GM20431 (cell line): ENCODE measurements around the gene HIC1.

Source experiments
- in situ Hi-C: fragments of 300-500 bp; cut with MseI, MboI; formaldehyde crosslinking; loops from one replicate; pipeline ENCODE4 v1.15.0; 2020; ENCODE audit warnings: low sequenced_read_pairs; ENCODE audit not compliant: unreplicated experiment

Gene HIC1

DNA sequence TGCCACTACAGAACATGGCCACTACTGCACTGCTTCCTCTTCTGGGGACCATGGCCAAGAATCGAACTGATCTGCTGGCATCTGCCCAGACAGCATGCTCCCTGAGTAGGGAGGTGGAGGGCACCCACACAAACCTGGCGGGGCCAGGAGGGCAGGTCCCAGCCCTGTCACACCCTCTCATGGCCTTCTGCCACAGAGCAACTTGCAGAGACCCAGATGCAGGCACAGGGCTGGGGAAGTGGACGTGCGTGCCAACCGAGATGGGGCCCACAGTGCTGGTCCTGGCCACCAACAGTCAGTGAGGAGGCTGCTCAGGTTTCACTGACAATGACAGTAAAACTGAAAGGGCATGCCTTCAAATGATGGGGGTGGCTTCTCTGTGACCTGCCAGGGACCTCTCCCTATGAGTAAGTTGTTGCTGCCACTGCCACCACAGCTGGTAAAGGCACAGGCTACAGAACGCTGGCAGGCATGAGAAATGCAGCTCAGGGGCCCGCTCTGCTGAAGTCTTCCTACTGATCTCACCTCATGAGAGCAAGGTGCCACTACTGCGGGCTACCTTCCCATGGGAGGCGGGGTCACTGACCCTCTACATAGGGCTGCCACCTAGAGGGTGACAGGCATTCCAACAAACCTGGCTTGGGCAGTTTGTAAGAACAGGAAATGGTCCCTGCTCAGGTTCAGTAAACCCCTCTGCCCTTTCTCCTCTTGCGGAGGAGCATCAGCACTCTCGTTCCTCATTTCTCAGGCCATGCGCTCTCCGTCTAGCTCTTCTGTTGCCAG lies 15.5 kb downstream of the HIC1 start:
- in situ Hi-C loops = no loop called here

DNA sequence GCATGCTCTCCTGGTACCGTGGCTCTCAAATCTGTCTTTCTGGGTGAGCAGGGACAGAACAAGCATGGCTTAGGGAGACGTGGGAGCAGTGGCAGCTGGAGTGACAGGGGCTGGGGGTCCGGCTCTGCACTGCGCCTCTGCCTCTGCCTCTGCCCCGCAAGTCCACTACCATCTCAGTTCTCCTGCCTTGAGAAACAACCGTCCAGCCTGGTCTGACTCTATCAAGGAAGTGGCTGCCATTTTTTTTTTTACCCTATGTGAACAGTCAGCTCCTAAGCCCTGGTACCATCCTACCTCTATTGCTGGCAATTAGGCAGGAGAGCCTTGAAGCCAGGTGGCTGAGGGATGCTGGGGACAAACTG lies 16.1 kb downstream of the HIC1 start:
- in situ Hi-C loops = no loop called here

DNA sequence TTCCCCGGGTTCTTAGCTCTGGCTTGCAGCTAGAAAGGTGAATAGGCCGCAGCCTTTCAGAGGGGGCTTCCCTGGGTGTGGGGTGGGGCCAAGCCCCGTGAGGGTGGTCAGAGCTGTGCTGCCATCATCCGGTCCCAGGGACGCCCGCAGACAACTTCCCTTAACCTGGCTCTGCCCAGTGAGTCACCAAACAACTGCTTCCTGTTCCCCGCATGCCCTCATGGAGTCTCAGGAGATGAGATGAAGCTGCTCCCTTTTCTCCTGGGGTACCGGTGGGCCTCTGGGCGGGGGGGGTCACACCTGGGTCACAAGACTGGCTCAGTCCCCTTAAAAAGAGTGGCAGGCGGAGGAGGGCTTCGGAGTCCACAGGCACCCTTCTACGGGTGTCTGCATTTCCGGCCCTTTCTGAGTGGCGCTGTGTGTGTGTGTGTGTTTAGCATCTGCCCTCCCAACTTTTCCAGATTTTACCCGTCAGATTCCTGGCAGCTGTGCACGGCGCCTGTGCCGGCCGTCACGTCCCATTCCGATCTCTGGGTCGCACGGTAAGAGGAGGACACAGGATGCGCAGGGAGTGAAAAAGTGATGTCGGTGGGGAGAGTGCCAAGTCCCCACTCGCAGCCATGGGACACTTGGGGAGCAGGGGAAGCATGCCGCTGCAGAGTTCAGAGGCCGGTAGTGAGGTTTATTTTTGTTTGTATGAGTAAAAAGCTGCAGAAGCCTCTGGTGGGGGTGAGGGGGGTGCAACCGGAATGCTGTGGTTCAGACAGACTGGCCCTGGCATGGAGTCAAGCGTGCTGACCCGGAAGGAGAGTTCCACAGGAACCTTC lies 16.8 kb downstream of the HIC1 start:
- in situ Hi-C loops = no loop called here

DNA sequence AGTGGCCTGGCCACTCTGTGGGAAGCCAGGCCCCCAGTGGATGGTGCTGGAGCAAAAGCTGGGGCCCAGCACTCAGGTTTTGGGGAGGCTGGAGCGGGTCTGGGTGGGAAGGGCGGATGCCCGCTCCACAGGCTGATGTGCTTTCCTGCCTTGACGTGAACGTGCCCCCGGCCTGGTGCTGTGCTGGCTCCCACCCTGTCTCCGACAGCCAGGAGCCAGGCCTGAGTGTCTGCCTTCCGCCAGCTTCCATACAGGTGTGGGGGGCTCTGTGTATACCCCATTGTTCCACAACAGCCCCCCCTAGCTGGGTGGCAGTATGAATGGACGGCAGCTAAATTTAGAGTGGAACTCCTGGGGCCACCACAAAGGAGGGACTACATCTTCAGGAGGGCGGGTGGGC lies 20.0 kb downstream of the HIC1 start:
- in situ Hi-C loops = no loop called here

DNA sequence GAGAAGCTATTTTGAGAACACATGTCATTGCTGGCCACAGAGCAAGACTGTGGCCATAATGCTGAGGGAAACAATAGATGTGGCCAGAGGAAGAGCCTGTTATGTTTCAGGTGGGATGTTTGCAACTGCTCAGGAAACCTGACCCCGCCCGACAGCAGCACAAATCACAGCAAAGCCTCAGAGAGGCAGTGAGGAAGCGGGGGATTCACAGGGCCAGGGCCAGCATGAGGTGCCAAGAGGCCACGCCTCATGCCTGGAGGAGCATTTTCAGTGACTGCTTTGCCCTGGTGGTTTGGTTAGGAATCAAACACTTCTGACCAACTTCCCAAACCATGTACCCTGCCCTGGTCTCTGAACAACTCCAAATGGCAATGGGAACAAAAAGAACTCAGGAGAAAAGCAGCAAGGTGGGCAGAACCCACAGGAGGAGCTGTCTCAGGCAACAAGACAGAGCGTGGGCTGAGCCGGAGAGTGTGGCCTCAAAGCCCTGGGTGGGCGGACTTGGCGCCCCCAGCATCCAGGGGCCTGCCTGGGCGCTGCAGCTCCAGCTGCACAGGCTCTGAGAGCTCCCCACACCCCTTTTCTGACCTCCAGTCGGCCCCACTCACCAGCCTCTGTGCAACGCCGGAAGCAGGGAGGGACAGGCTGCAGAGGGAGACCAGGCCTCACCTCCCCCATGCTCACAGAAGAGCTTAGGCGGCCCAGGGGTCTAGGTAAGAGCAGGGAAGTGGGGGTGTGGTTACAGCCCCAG lies 20.6 kb downstream of the HIC1 start:
- in situ Hi-C loops = no loop called here

DNA sequence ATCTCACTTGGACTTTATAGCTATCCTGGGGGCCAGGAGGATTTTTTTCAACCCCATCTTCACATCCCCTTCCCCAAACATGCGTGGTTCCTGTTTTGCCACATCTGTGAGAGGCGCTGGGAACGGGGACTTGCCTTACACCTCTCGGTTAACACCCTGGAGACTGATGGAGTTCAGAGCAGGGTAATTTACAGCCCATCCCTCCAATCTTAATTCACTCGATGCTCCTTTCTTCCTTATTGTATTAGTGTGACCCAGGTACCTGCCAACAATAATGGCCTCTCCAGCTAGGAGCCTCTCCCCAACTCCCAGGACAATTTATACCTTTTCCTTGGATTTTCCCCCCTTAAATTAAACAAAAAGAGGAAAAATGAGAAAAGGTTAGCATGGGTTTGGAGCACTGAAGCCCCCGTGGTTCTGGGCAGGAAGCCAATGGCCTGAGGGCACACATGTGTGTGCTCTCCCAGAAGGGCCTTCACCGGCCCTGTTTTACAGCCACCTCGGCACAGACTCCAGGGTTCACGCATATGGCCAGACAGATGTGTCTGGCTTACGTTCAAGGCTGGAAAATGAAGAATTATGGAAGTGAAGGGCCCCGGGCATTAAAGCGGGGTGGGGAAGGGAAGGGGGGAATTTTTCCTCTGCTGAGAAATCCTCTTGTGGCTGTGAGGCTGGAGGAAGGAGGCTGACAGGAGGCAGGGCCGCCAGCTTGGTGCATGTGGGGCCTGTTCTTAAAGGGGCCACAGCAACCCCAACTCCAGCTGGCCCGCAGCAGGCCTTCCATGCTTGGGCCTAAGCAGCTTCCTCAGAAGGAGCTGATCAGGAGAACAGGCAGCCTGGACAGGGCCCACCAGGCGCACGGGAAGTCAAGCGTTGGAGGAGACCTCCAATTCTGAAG lies 21.4 kb downstream of the HIC1 start:
- in situ Hi-C loops = no loop called here

DNA sequence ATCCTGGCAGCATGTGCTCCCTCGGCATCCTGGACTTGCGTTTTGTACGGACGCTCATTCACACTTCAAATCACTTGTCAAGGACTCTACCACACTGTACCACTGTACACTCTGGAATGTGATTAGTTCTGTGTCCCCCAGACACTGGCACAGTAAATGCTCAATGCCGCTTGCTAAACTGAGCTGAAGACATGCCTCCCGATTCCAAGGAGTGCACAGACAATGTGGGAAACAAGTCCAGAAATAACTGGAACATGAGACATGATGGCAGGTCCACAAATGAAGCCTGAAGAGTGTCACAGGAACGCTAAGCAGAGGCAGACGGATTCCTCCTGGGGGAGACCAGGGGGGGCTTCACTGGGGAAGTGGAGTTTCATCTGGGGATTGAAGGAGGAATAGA lies 22.1 kb downstream of the HIC1 start:
- in situ Hi-C loops = no loop called here

DNA sequence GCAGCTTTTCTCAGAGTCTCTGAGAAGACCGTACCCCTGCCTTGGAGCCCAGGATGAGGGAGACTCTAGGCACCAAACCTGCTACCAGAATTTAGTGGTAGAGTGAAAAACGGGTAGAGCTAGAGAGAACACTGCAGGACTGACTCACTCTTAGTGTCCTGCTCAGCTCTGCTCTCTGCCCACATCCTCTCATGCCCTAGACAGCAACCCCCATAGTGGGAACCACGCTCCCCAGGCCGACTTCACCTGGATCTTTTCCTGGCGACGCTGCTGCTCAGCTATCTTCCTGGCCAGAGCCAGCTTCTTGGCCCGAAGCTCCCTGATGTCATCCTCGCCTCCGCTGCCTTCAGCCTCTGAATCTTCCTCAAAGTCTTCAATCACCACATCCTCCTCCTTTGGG lies 26.7 kb downstream of the HIC1 start:
- in situ Hi-C loops = no loop called here

DNA sequence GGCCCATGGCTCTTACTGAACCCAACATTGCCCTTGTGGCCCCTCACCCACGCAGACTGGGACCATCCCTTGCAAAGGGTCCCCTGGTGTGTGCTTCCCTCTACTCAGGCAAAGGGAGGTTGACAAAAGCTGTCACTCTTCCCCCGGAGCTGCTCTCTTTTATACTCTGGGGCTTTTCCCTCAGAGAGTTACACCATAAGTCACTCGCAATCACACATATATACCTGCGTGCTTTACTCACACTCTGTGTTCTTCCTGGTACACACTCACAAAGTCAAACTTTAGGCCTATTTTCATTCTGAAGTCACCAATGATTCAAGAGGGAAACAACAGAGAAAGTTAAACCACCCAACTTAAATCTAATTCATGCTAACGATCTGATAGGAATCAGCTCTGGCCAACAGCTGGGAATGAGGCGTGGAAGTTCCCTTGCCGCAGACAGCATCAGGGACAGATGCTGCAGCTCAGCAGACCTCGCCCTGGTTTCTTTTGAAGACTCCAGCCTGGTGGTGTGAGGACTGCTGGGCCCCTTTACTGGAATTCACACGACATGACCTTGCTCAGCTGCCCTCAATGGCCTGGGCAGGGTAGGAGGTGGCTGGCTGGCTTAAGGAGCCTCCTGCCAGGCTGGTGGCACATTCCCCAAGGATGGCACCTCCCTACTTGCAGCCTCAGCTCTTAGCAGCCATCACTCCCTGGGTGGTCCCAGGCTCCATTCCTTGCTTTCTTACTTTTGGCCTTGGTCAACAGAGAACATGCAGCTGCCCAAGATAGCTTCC lies 27.3 kb downstream of the HIC1 start:
- in situ Hi-C loops = no loop called here

DNA sequence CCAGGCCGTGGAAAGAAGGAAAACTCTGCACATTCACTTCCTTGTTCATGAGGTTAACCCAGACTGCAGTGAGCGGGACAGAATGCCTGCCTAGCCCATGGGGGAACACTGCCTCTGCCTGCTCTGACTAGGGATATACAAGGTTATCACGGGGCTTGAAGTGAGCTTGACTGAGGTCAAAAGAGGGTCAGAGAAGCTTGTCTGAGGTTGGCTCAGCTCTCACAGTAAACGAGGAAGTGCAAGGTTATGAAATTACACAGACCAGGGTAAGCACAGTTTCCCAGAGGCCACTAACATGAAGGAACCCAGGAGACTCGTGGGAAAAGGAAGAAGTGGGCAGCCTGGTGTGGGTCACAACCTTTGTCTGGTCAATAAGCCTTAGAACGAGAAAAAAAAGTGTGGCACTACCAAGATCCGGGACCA lies 28.7 kb downstream of the HIC1 start:
- in situ Hi-C loops = no loop called here

DNA sequence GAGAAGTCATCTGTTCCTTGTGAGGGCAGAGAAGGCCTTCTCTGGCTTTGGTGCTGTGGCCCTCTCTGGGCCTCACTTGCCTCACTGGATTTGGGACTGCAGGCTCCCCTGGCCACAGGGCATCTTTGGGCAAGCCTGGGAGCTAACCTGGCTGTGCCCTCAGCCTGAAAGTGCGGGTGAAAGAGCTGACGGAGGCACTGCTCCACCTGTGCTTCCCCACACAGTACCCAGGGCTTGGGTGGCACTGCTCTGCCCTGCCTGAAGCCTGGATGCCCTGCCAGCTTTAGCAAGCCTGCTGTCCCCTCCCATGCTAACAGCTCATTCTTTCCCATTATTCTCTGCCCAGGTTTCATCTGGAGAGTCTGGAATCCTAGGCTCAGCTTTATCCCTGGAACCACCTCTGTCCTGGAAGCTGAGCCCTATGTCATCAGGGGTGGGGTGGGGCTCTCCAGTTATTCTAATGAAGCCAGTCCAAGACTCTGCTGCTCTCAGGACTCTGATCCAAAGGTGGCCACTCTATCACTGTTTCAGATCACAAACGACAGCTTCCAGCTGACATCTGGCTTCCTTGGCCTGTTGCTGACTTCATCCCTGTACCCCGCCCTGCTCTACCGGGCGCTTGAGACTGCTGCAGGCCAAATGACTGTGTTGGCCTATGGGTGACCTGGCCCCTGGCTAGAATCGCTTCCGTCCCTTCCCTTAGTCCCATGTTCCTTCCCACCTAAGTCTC lies 29.3 kb downstream of the HIC1 start:
- in situ Hi-C loops = no loop called here

DNA sequence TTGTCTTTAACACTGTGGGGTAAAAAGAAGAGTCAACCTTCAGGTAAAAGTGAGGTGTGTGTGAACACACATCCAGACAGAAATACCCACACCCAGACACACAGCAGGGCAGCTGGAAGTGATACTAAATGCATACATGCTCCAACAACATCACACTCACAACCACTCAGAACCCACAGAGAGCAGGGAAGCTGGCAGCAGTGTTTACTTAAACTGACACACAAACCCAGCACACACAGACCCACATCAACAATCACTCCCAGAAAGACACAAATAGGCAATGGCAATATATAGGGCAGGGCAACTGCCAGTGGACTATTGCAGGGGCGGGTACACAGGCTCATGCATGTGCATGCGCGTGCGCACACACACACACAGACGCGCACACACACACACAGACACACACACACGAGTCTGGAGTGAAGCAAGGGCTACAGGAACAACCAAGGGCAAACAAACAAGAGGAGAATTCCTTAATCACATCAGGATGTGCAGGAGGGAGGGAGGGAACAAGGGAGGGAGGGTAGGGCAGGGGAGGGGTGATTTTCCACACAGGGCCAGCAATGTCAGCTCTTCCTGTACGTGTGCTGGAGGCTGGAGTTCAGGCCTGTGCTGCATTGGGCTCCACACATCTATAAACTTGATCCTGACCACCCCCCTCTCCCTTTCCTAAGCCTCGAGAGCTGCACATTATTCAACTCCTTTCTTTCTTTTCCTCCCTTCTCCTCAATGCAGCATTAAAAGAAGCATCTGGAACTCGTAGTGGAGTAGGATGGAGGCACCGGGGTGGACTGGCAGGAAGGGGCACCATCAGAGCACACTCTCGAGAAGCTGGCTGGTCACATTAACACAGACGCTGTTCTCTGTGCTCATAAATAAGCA lies 30.1 kb downstream of the HIC1 start:
- in situ Hi-C loops = no loop called here

DNA sequence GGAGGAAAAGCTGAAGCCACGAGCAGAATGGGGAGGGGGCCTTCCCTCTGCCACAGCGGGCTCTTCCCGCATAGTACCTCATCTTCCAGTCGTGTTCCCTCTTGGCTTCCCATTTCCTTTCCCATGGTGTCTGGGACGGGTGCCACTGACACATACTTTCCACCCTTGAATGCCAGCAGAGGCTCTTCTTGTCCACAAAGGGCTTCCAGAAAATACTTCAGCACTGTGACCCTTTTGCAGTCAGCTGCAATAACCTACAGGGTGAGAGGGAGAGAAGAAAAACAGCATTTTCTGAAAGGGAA lies 30.7 kb downstream of the HIC1 start:
- in situ Hi-C loops = no loop called here

DNA sequence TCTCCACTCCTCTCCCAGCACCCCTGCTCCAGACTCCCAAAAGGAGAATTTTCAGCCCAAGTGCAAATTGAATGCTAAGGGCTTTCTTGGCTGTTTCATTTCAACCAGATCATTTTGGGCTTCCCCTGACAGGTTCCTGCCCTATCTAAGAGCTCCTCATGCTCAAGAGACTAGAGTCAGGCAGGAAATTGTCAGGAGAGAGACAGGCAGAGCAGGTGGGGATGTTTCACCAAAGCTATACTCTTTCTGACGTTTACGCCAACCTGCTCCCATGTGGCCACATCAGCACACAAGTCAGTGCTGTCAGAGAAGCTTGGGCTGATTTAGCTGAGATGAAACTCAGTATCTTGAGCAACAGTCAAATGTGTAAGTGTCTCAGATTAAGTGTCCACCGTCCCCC lies 31.4 kb downstream of the HIC1 start:
- in situ Hi-C loops = no loop called here

DNA sequence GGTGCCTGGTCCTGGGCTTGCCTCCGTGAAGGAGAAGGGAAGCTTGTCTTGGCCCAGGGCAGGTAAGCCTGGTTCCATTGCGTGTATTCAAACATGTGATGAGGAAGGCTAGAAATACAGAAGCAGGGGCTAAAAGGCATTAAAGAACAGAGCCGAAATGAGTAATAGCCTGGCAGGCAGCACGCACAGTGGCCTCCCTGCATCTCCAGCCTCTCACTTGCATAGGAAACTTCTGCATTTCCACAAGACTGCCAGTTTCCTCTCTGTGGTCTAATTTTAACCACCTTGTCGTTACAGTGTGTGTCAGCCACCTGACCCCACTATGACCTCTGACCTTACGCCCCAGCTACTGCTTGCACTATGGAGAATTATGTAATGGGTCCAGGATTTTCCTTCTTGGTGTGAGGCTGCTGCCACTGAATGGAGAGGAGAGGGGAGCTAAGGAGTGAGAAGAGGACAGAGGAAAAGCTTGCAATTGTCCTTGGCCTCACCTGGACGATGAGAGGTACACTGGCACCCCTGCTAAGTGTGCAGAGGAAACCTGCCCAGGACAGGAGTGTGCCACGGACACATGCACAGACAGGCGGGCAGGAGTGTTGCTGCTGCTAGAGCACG lies 32.8 kb downstream of the HIC1 start:
- in situ Hi-C loops = no loop called here

DNA sequence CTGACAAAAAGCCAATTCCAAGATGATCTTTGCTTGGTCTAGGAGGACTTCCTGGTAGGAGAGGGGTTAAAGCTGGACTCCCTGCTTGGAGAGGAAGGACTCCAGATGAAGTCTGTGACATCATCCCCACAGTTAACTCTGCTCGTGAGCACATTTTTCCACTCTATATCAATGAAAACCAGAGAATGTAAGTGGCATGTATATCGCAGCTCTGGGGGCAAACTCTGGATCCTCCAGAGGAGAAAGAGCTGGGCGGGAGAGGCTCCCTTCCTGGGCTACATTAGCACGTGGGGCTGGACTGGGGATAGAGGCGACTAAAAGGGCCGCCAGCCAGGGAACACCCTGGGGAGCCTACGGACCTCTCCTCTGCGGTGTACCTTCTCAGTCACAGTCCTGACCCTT lies 34.1 kb downstream of the HIC1 start:
- in situ Hi-C loops = no loop called here

DNA sequence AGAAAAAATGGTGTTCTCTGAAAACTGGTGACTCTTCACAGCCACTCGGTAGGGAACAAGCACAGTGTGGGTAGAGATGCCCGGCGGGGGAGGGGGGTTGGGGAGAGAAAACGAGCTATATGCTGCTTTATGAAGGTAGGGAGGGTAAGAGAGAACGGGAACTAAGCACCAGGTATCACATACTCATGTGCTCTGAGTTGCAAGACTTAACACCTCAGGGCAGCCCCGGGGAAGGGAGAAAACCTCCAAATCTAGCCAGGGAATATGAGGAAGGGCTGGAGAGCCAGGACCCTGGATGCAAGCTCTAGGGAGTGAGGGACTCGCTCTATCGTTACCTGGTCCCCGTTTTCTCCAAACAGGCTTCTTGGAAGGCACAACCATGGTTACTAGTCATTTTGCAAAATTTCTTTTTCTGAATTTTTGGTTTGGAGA lies 35.3 kb downstream of the HIC1 start:
- in situ Hi-C loops = no loop called here
